Adipose tissue (tissue), 3 donors: ENCODE measurements around the gene SFI1. TPM values are rescaled to one million over a fixed set of nuclear protein-coding genes. Genes with fewer than 3 reads are reported as not detected.

ENCODE experiments used
- polyA plus RNA-seq, 3 donors: library from polyadenylated mRNA; stranded (reverse); fragments of 200-250 nt; gene quantifications; one replicate each; pipeline ENCODE4 v1.2.3, GENCODE V29; 2013
- donor health status: healthy with polysubstance abuse.
- donor health status: Bipolar disorder and iron deficiency.
- donor health status: healthy.

Gene SFI1
- polyA plus RNA-seq, 3 donors: 9.9 to 21.8 (median 12.9) TPM

Other genes starting within 250 kb of the SFI1 start
- 10 to 100 TPM in 2 of 3 donors, 1 to 10 TPM in 1; 9.3 to 16.8 (median 11.6) TPM for gene PIK3IP1, start 204.0 kb upstream of the SFI1 start, polyA plus RNA-seq
- gene PATZ1, start 150.2 kb upstream of the SFI1 start, polyA plus RNA-seq: 10 to 100 TPM in 2 of 3 donors, 1 to 10 TPM in 1; 9.9 to 13.3 (median 12.3) TPM
- gene DRG1, start 96.9 kb upstream of the SFI1 start, polyA plus RNA-seq: 10 to 100 TPM; 38.1 to 60.2 (median 46.1) TPM
- gene EIF4ENIF1, start 6.7 kb upstream of the SFI1 start, polyA plus RNA-seq: 10 to 100 TPM in 1 of 3 donors, 1 to 10 TPM in 2; 5.6 to 10.7 (median 8.3) TPM
- gene PISD, start 165.7 kb downstream of the SFI1 start, polyA plus RNA-seq: 10 to 100 TPM; 23.0 to 89.4 (median 43.0) TPM